Neural progenitor cell (in vitro differentiated cells): ENCODE measurements around the gene C6orf47.

ENCODE experiments used
- EZH2phosphoT487 ChIP-seq: fragments of 200-600 bp; sonication (generic); IDR thresholded peaks from 2 replicates; pipeline ENCODE4 v1.6.1; 2017; ENCODE audit warnings: antibody characterized with exemption
- TF ChIP-seq, protein P1 (sequence below): fragments of 200-600 bp; sonication (generic); IDR thresholded peaks from 2 replicates; pipeline ENCODE4 v1.5.1; 2017; ENCODE audit warnings: antibody characterized with exemption, mild to moderate bottlenecking

DNA sequence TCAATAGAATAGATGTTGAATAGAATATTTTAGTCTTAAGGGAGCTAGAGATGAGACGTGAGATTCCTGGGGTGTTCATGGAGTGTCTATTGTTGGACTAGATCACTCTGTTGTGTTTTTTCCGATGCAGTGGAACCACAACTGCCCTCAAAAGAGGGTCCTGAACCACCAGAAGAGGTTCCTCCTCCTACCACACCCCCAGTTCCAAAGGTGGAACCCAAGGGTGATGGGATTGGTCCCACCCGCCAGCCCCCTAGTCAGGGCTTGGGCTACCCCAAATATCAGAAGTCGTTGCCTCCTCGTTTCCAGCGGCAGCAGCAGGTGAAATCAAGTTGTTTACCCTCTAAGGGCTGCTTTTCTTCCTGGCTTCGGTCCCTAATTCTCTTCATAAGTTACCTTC, 31.6 kb downstream of the C6orf47 start:
- no peak for TF ChIP-seq EZH2phosphoT487
- TF ChIP-seq, protein P1, sequence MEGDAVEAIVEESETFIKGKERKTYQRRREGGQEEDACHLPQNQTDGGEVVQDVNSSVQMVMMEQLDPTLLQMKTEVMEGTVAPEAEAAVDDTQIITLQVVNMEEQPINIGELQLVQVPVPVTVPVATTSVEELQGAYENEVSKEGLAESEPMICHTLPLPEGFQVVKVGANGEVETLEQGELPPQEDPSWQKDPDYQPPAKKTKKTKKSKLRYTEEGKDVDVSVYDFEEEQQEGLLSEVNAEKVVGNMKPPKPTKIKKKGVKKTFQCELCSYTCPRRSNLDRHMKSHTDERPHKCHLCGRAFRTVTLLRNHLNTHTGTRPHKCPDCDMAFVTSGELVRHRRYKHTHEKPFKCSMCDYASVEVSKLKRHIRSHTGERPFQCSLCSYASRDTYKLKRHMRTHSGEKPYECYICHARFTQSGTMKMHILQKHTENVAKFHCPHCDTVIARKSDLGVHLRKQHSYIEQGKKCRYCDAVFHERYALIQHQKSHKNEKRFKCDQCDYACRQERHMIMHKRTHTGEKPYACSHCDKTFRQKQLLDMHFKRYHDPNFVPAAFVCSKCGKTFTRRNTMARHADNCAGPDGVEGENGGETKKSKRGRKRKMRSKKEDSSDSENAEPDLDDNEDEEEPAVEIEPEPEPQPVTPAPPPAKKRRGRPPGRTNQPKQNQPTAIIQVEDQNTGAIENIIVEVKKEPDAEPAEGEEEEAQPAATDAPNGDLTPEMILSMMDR = no peak
